ENCODE results near the gene SAMD4A.

Gene SAMD4A

GRCh38 chr14:54570631-54571415, 3.9 kb downstream of the SAMD4A start:
- no peak for TF ChIP-seq RAD21 (IDR thresholded peaks at IDR 0.05; ENCODE audit: low read depth)
- TF ChIP-seq NFIC (IDR thresholded peaks at IDR 0.05): no peak
- no peak for TF ChIP-seq YY1 (IDR thresholded peaks at IDR 0.05; ENCODE audit: low read depth)
- no peak for TF ChIP-seq TCF12 (IDR thresholded peaks at IDR 0.05; ENCODE audit: low read depth)
- TF ChIP-seq CREB1 (IDR thresholded peaks at IDR 0.05; ENCODE audit: low read depth): no peak
- no peak for TF ChIP-seq ZBTB7A (IDR thresholded peaks at IDR 0.05; ENCODE audit: low read depth)
- no peak for TF ChIP-seq CEBPB (IDR thresholded peaks at IDR 0.05)
- TF ChIP-seq TAF1 (IDR thresholded peaks at IDR 0.05; ENCODE audit: low read depth): no peak
- TF ChIP-seq FOXM1 (IDR thresholded peaks at IDR 0.05; ENCODE audit: borderline replicate concordance, low read depth): no peak
- TF ChIP-seq, protein P1, sequence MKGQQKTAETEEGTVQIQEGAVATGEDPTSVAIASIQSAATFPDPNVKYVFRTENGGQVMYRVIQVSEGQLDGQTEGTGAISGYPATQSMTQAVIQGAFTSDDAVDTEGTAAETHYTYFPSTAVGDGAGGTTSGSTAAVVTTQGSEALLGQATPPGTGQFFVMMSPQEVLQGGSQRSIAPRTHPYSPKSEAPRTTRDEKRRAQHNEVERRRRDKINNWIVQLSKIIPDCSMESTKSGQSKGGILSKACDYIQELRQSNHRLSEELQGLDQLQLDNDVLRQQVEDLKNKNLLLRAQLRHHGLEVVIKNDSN (IDR thresholded peaks at IDR 0.05): no peak
- TF ChIP-seq, protein P2, sequence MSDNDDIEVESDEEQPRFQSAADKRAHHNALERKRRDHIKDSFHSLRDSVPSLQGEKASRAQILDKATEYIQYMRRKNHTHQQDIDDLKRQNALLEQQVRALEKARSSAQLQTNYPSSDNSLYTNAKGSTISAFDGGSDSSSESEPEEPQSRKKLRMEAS (IDR thresholded peaks at IDR 0.05): no peak
- TF ChIP-seq TEAD4 (IDR thresholded peaks at IDR 0.05): no peak
- no peak for TF ChIP-seq EGR1 (IDR thresholded peaks at IDR 0.05)
- no peak for TF ChIP-seq EP300 (IDR thresholded peaks at IDR 0.05; ENCODE audit: borderline replicate concordance)
- TF ChIP-seq, protein P3, sequence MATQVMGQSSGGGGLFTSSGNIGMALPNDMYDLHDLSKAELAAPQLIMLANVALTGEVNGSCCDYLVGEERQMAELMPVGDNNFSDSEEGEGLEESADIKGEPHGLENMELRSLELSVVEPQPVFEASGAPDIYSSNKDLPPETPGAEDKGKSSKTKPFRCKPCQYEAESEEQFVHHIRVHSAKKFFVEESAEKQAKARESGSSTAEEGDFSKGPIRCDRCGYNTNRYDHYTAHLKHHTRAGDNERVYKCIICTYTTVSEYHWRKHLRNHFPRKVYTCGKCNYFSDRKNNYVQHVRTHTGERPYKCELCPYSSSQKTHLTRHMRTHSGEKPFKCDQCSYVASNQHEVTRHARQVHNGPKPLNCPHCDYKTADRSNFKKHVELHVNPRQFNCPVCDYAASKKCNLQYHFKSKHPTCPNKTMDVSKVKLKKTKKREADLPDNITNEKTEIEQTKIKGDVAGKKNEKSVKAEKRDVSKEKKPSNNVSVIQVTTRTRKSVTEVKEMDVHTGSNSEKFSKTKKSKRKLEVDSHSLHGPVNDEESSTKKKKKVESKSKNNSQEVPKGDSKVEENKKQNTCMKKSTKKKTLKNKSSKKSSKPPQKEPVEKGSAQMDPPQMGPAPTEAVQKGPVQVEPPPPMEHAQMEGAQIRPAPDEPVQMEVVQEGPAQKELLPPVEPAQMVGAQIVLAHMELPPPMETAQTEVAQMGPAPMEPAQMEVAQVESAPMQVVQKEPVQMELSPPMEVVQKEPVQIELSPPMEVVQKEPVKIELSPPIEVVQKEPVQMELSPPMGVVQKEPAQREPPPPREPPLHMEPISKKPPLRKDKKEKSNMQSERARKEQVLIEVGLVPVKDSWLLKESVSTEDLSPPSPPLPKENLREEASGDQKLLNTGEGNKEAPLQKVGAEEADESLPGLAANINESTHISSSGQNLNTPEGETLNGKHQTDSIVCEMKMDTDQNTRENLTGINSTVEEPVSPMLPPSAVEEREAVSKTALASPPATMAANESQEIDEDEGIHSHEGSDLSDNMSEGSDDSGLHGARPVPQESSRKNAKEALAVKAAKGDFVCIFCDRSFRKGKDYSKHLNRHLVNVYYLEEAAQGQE (IDR thresholded peaks at IDR 0.05; ENCODE audit: low read depth): no peak

- TF ChIP-seq RAD21 (IDR thresholded peaks at IDR 0.05; ENCODE audit: low read depth): peak; percentile 70
- TF ChIP-seq, protein P3 (IDR thresholded peaks at IDR 0.05; ENCODE audit: low read depth): no peak
Observed at GRCh38 chr14:54572316-54572715, 5.4 kb downstream of the SAMD4A start.

GRCh38 chr14:54574528-54574927, 7.6 kb downstream of the SAMD4A start:
- TF ChIP-seq TAF1 (IDR thresholded peaks at IDR 0.05; ENCODE audit: low read depth): no peak

- TF ChIP-seq FOXM1 (IDR thresholded peaks at IDR 0.05; ENCODE audit: borderline replicate concordance, low read depth): no peak
- TF ChIP-seq ZBTB7A (IDR thresholded peaks at IDR 0.05; ENCODE audit: low read depth): no peak
- TF ChIP-seq YY1 (IDR thresholded peaks at IDR 0.05; ENCODE audit: low read depth): no peak
- TF ChIP-seq CEBPB (IDR thresholded peaks at IDR 0.05): no peak
- no peak for TF ChIP-seq CREB1 (IDR thresholded peaks at IDR 0.05; ENCODE audit: low read depth)
- TF ChIP-seq RAD21 (IDR thresholded peaks at IDR 0.05; ENCODE audit: low read depth): no peak
- TF ChIP-seq, protein P2 (IDR thresholded peaks at IDR 0.05): no peak
- no peak for TF ChIP-seq TCF12 (IDR thresholded peaks at IDR 0.05; ENCODE audit: low read depth)
- TF ChIP-seq, protein P3 (IDR thresholded peaks at IDR 0.05; ENCODE audit: low read depth): no peak
- TF ChIP-seq TAF1 (IDR thresholded peaks at IDR 0.05; ENCODE audit: low read depth): no peak
- no peak for TF ChIP-seq NFIC (IDR thresholded peaks at IDR 0.05)
- TF ChIP-seq TEAD4 (IDR thresholded peaks at IDR 0.05): no peak
- no peak for TF ChIP-seq EP300 (IDR thresholded peaks at IDR 0.05; ENCODE audit: borderline replicate concordance)
- no peak for TF ChIP-seq EGR1 (IDR thresholded peaks at IDR 0.05)
Observed at GRCh38 chr14:54577494-54577893, 10.6 kb downstream of the SAMD4A start.

DNA sequence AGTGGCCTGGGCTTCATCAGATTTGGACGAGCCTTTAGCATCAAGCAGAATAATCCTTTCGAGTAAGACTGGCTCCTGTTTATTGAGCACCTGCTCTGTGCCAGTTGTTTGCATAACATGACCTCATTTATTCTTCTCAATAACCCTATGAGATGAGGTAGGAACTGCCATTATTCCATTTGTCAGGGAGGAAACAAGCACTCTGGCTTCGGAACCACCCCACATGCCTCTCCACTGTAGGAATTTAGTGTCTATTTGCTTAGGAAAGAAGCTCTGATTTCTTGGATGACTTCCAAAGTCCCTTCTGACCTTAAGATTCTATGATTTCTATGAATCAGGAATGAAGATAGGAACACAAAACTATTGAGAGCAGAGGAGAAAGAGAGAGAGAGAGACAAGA, 11.0 kb downstream of the SAMD4A start:
- TF ChIP-seq TAF1 (IDR thresholded peaks at IDR 0.05; ENCODE audit: low read depth) (no peak), TEAD4 (IDR thresholded peaks at IDR 0.05) (no peak), EP300 (IDR thresholded peaks at IDR 0.05; ENCODE audit: borderline replicate concordance) (no peak), TCF12 (IDR thresholded peaks at IDR 0.05; ENCODE audit: low read depth) (no peak), FOXM1 (IDR thresholded peaks at IDR 0.05; ENCODE audit: borderline replicate concordance, low read depth) (no peak), NFIC (IDR thresholded peaks at IDR 0.05) (no peak), YY1 (IDR thresholded peaks at IDR 0.05; ENCODE audit: low read depth) (no peak), CEBPB (IDR thresholded peaks at IDR 0.05) (no peak), RAD21 (IDR thresholded peaks at IDR 0.05; ENCODE audit: low read depth) (no peak)
- TF ChIP-seq, protein P3 (IDR thresholded peaks at IDR 0.05; ENCODE audit: low read depth): no peak
- TF ChIP-seq, protein P1 (IDR thresholded peaks at IDR 0.05): no peak

All from Ishikawa (cell line).